Mammary epithelial cell (primary cell): ENCODE results near the gene ELAVL2.

Source experiments
- EZH2 ChIP-seq: IDR thresholded peaks from 2 replicates; pipeline ENCODE4 v1.6.1; 2012; ENCODE audit warnings: low read length, inconsistent platforms, borderline replicate concordance
- TF ChIP-seq, protein P1 (sequence below), 2 donors: IDR thresholded peaks in 1 of 2; conservative IDR thresholded peaks in 1 of 2; 2 replicates each; pipeline ENCODE4 v1.5.1; 2011 to 2012; ENCODE audit warnings: inconsistent platforms in 2 of 2, low read length in 2 of 2, mild to moderate bottlenecking in 2 of 2, control low read depth in 1 of 2, low read depth in 1 of 2; ENCODE audit not compliant: insufficient read depth in 1 of 2; ENCODE audit errors: extremely low read depth in 1 of 2

DNA sequence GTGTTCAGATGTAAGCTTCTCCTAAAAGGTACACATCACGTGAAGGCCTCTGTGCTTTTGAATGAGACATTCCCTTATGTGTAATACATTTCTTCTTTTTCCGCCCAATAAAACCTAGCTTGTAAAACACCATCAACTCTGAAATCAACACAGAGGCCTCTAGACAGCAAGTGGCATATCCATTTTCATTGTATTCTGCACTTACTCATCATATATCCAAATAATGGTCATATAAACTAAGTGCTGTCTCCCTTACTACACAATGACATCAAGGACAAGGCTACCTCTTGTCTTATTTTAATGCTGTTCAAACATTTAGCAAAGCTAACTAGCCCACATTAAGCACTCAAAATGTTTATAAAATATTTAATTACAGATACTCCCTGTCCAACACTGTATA, 108.5 kb downstream of the ELAVL2 start:
- TF ChIP-seq, protein P1, sequence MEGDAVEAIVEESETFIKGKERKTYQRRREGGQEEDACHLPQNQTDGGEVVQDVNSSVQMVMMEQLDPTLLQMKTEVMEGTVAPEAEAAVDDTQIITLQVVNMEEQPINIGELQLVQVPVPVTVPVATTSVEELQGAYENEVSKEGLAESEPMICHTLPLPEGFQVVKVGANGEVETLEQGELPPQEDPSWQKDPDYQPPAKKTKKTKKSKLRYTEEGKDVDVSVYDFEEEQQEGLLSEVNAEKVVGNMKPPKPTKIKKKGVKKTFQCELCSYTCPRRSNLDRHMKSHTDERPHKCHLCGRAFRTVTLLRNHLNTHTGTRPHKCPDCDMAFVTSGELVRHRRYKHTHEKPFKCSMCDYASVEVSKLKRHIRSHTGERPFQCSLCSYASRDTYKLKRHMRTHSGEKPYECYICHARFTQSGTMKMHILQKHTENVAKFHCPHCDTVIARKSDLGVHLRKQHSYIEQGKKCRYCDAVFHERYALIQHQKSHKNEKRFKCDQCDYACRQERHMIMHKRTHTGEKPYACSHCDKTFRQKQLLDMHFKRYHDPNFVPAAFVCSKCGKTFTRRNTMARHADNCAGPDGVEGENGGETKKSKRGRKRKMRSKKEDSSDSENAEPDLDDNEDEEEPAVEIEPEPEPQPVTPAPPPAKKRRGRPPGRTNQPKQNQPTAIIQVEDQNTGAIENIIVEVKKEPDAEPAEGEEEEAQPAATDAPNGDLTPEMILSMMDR (conservative IDR thresholded peaks at IDR 0.05 in 1 of 2, IDR thresholded peaks at IDR 0.05 in 1 of 2; ENCODE audit: extremely low read depth in 1 of 2, insufficient read depth in 1 of 2, low read depth in 1 of 2, low read length in 2 of 2): no peak
- TF ChIP-seq EZH2: no peak
